ENCODE measurements around the gene EXOC2. TPM values are rescaled to one million over a fixed set of nuclear protein-coding genes. Genes with fewer than 3 reads are reported as not detected.

The EXOC2 gene
- total RNA-seq, 4 donors from 2014 or later, result 17.8 to 24.8 (median 21.4) TPM

DNA sequence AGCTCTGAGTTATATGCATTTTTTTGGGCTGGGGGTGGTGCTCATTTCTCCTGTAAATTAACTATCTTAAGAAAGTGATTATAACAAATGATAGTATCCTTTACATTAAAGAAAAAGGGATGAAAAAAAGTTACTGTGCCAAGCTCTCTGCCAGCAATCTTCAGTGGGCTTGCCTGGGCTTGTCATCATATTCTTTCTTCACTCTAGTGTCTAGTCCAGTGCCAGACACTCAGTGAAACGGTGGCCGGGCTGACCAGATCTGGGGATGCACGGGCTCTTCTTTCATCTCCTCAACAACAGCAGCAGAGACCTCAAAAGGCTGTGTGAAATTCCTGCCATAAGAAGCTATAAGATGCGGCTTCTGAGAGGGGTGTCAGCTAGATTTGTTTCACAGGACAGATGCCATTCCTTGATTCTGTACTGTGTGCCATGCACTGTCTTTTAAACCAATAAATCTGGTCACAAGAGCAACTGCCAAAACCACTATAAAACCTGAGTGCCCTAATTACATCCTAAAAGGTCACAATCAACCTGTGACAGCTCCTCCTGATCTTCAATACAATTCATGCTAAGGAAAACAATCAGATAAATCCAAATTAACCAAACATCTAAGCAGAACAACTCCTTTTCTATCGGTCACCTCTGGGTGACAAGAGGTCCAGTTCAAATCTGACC lies 12.1 kb downstream of the EXOC2 start:
- DNase-seq, result no peak
- H3K4me1 ChIP-seq, result peaks cover 4 to 58% (median 9%) of the 10 kb centered on the region in 3 donors
- no peaks in the 10 kb centered on the region for H3K9me3 ChIP-seq
- no peak for TF ChIP-seq POLR2A (IDR thresholded peaks at IDR 0.05)
- TF ChIP-seq, protein P1, sequence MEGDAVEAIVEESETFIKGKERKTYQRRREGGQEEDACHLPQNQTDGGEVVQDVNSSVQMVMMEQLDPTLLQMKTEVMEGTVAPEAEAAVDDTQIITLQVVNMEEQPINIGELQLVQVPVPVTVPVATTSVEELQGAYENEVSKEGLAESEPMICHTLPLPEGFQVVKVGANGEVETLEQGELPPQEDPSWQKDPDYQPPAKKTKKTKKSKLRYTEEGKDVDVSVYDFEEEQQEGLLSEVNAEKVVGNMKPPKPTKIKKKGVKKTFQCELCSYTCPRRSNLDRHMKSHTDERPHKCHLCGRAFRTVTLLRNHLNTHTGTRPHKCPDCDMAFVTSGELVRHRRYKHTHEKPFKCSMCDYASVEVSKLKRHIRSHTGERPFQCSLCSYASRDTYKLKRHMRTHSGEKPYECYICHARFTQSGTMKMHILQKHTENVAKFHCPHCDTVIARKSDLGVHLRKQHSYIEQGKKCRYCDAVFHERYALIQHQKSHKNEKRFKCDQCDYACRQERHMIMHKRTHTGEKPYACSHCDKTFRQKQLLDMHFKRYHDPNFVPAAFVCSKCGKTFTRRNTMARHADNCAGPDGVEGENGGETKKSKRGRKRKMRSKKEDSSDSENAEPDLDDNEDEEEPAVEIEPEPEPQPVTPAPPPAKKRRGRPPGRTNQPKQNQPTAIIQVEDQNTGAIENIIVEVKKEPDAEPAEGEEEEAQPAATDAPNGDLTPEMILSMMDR (IDR thresholded peaks at IDR 0.05), result no peak
- no peaks in the 10 kb centered on the region for H3K27me3 ChIP-seq
- intact Hi-C loops (cut with DNase I), result no loop called here
- no peak overlapping the region for H3K4me3 ChIP-seq
- no peaks in the 10 kb centered on the region for H3K36me3 ChIP-seq
- WGBS, 2 donors, result 62 to 69% methylated on average over 5 of the region's 5 CpGs
- H3K27ac ChIP-seq, result no peak overlapping the region

DNA sequence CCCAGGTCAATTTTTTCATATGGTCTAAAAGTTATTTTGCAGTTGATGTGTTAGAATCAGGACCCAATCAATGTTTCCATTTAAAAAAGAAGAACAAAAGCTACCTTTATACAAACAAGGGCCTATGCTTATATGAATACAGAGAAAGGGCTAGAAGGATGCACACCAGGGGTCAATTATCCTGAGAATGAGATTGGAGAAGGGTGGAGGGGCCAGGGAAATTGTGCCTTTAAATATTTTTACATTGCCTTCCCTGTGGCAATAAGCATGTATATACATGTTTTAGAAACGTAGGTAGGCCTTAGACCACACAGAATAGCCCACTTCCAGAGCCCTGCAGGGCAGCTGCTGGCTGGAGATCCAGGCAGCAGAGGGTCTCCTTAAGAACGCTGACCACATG lies 12.7 kb downstream of the EXOC2 start:
- no peak overlapping the region for H3K4me3 ChIP-seq
- TF ChIP-seq POLR2A (IDR thresholded peaks at IDR 0.05), result no peak
- TF ChIP-seq, protein P1 (IDR thresholded peaks at IDR 0.05), result no peak
- H3K4me1 ChIP-seq, result peaks cover 4 to 58% (median 9%) of the 10 kb centered on the region in 3 donors
- no peak overlapping the region for H3K27ac ChIP-seq
- no peaks in the 10 kb centered on the region for H3K36me3 ChIP-seq
- H3K9me3 ChIP-seq, result no peaks in the 10 kb centered on the region
- intact Hi-C loops (cut with DNase I), result no loop called here
- WGBS, 2 donors, result 31 to 51% methylated on average over 2 of the region's 2 CpGs
- no peaks in the 10 kb centered on the region for H3K27me3 ChIP-seq
- no peak for DNase-seq

DNA sequence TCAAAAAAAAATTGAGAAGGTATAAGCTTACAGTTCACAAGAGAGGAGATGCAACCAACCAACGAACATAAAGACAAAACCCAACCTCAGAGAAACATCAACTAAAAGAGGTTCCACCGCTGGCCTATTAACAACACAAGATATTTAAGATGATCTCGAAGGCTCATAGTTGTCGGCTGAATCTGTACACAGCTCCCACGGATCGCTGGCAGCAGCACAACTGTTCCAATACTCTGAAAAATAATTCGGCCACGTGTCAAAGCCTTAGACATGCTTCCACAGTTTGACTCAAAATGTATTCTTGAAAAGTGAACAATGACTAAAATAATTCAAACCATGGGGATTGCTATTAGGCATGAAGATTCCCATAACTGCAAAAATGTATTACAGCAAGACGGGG lies 13.7 kb downstream of the EXOC2 start:
- Histone ChIP-seq H3K27ac (no peak overlapping the region), H3K36me3 (no peaks in the 10 kb centered on the region), H3K4me1 (peaks cover 4 to 50% (median 9%) of the 10 kb centered on the region in 3 donors), H3K4me3 (no peak overlapping the region), H3K9me3 (no peaks in the 10 kb centered on the region), H3K27me3 (no peaks in the 10 kb centered on the region)
- intact Hi-C loops (cut with DNase I), result no loop called here
- no peak for DNase-seq
- TF ChIP-seq, protein P1 (IDR thresholded peaks at IDR 0.05), result no peak
- no peak for TF ChIP-seq POLR2A (IDR thresholded peaks at IDR 0.05)
- 75 to 80% methylated on average over 9 of the region's 9 CpGs for WGBS, 2 donors

DNA sequence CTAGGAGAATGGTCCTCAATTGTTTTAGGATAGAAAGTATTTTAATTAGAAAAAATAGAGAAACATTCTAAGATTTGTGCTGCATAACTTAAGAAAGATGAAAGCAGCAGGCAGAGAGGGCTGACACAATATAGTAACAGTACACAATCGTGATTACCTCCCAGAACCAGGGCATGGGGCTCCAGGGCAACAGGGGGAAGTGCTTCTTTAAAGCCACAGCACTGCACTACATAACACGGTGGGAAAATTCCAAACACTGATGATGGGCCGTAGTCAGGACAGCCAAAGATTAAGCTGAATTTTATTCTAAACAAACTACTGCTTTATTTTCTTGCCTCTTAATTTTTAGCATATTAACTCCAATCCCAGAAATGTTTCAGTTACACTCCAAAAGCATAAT lies 14.4 kb downstream of the EXOC2 start:
- Histone ChIP-seq H3K4me3 (no peak overlapping the region), H3K36me3 (no peaks in the 10 kb centered on the region), H3K4me1 (peaks cover 4 to 43% (median 9%) of the 10 kb centered on the region in 3 donors), H3K27ac (no peak overlapping the region), H3K9me3 (no peaks in the 10 kb centered on the region), H3K27me3 (no peaks in the 10 kb centered on the region)
- TF ChIP-seq, protein P1 (IDR thresholded peaks at IDR 0.05), result no peak
- TF ChIP-seq POLR2A (IDR thresholded peaks at IDR 0.05), result no peak
- WGBS, 2 donors, result 55 to 75% methylated on average over 3 of the region's 3 CpGs
- intact Hi-C loops (cut with DNase I), result no loop called here
- DNase-seq, result no peak

DNA sequence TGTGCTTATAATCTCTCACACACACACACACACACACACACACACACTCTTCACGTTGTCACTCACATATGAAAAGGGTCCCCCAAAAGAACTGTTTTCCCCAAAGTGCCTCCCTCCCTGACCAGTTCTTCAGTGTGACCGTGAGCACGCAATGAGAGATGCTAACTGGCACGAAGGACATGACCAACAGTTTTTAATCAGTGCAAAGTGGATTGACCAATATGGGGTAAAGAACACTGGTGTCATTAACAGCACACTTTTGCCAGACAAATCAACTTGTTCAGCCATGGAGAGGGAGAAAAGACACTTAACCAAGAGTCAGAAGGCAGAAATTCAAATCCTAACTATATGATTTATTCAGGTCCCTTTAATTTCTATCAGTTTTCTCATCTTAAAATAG lies 15.0 kb downstream of the EXOC2 start:
- H3K4me1 ChIP-seq, result peaks cover 4 to 37% (median 9%) of the 10 kb centered on the region in 3 donors
- WGBS, 2 donors, result 78 to 90% methylated on average over 4 of the region's 4 CpGs
- H3K27me3 ChIP-seq, result no peaks in the 10 kb centered on the region
- TF ChIP-seq, protein P1 (IDR thresholded peaks at IDR 0.05), result no peak
- no peak for TF ChIP-seq POLR2A (IDR thresholded peaks at IDR 0.05)
- no peak overlapping the region for H3K27ac ChIP-seq
- H3K4me3 ChIP-seq, result no peak overlapping the region
- intact Hi-C loops (cut with DNase I), result no loop called here
- no peaks in the 10 kb centered on the region for H3K36me3 ChIP-seq
- H3K9me3 ChIP-seq, result no peaks in the 10 kb centered on the region
- no peak for DNase-seq
